ENCODE measurements around the gene TMEM143. TPM values are rescaled to one million over a fixed set of nuclear protein-coding genes. Genes with fewer than 3 reads are reported as not detected.
A peak's percentile ranks its signal among the peaks of the same experiment; 100 is the strongest.
"Not testable (repeated sequence)": the region's sequence is repeated elsewhere in the genome, so short reads cannot be mapped to it uniquely, and the experiment has no call there.

The TMEM143 gene
- polyA plus RNA-seq, 1 donor from 2014 or later: 16.2 TPM

DNA sequence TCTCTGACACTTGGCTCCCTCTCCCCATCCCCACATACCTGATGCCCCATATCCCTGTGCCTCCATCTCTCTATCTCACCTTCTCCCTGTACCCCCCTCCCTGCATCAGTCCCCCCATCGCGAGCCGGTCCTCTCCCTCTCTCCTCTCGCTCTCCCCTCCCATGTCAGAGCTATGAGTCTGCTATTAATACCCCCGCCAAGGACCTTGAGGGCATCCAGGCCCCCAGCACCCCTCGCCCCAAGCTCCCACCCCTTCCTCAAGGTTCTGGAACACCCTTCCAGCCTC, 31.4 kb upstream of the TMEM143 start:
- peaks cover 0 to 20% (median 15%) of the 10 kb centered on the region in 3 donors for H3K4me1 Mint-ChIP-seq

DNA sequence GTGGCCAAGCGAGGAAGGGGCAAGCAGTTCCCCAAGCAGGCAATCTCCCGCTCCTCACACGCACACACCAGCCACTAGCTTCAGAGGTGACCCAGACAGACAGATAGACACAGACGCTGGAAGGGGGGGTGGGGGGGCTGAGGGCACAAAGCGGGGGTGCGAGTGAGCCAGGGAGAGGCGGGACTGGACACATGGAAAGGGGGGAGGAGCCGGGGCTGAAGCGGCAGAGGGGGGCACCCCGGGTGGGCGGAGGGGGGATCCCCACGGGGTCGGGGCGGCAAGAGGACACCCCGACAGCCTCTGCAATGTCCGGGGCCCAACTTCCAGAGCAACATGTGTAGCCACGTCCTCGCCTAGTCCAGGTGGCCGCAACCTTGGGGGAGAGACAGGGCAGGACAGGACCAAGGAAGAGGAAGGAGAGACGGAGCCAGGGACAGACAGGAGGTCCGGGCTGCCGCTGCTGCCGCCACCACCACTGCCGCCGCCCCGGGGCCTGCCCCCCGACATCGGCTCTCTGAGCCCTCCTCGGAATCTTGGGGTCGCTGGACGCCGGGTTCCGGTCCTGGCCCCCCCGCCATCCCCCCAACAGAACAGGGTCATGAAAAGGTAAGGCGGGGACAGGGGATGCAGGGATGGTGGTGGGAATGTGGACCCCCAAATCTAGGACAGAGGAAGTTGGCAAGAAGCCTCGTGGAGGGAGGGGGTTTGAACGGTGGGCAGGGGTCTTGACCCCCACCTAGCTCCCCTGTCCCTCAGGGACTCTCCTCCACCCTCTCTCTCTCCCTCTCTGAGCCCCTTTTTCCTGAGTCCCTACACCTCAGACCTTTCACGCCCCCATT, 30.8 kb upstream of the TMEM143 start:
- Mint-ChIP-seq H3K36me3 (no peaks in the 10 kb centered on the region), H3K4me3 (peak overlapping the region; percentile 39 to 87 (median 78)), H3K9me3 (peaks cover 0 to 1% (median 0%) of the 10 kb centered on the region in 3 donors), H3K27ac (peak overlapping the region in 1 of 3 donors; percentile 76), H3K4me1 (peaks cover 0 to 19% (median 14%) of the 10 kb centered on the region in 3 donors), H3K27me3 (peaks cover 33% of the 10 kb centered on the region)

More for the DNA sequence above, 31.4 kb upstream of the TMEM143 start:
- H3K9me3 Mint-ChIP-seq: peaks cover 0 to 4% (median 0%) of the 10 kb centered on the region in 3 donors
- H3K27me3 Mint-ChIP-seq: peaks cover 33% of the 10 kb centered on the region
- H3K36me3 Mint-ChIP-seq: no peaks in the 10 kb centered on the region
- peak overlapping the region in 2 of 4 donors; percentile 2 to 63 for H3K4me3 Mint-ChIP-seq
- H3K27ac Mint-ChIP-seq: no peak overlapping the region

DNA sequence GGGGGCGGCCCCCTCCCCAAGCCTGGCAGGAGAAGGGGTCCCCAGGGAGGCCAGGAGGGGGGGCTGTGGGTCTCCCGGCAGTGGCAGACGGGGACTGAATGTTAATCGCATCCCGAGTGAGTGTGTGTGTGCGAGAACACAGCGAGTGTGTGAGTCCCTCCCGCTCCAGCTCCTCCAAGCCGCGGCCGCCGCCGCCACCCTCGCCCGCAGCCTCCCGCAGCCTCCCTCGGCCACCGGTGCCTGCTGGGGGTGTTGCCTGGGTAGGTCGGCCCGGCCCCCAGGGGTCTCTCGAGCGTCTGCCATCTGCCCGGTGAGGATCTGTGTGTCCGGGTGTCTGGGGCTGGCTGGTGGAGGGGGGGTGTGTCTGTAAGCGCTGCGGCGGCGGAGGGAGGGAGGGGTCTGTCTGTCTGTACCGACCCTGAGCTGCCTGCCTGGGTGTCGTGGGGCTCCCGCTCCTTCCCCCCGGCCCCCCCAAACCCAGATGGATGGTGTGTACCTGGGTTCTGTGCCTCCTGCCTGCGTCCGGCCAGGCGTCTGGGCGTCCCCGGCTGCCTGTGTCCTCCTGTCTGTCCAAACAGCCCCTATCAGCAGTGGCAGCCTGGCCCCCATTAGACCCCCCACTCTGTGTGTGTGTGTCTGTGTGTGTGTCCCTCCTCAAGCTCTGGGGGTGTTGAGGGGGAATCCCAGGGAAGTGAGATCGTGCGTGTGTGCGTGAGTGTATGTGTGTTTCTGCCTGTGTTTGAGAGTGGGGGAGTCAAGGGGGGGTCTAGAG, 30.0 kb upstream of the TMEM143 start, which contains the start of gene GRIN2D:
Gene GRIN2D (plus strand): TSS at position 110 of the 772 bp plus-strand sequence. CDS start 4,725 bp downstream, outside the sequence.
- peaks cover 33% of the 10 kb centered on the region for H3K27me3 Mint-ChIP-seq
- peak within 1 kb of the TSS; percentile 39 to 87 (median 78) for H3K4me3 Mint-ChIP-seq
- peak within 1 kb of the TSS in 2 of 3 donors; percentile 39 to 76 for H3K27ac Mint-ChIP-seq
- H3K36me3 Mint-ChIP-seq: no peaks in the 10 kb centered on the region
- H3K9me3 Mint-ChIP-seq: no peaks in the 10 kb centered on the region
- H3K4me1 Mint-ChIP-seq: peaks cover 0 to 17% (median 10%) of the 10 kb centered on the region in 3 donors

DNA sequence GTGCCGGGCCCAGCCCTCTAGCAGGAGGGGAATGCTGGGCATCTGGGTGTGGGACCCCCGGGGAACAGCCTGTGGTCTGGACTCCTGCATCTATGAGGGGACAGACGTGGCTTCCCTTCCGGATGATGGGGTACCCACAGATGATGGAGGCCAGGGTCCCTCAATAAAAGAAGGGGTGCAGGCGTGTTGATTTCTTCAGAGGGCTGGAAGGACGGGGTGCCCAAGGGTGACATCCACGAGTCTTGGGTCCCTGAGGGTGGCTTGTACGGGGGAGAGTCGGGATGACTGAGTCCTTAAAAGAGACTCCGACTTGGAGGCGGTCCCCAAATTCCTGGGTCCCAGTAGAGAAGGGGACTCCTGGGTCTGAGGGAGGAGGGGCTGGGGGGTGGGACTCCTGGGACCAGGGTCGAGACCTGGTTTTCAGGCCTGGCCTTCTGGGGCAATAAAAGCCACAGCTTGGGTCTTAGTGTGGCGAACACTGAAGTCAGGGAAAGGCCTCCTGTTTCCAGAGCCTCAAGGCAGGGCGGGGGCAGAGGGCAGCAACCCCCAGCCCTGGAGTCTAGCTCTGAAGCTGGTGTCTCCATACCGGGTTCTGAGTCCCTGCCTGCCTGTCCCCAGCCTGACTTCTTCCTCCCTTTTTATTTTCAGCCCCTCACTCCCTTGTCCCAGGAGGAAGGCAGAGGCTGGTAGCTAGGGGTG, 29.3 kb upstream of the TMEM143 start:
- Mint-ChIP-seq H3K27me3 (peaks cover 33% of the 10 kb centered on the region), H3K27ac (peak overlapping the region in 1 of 3 donors; percentile 39), H3K4me1 (peaks cover 0 to 17% (median 10%) of the 10 kb centered on the region in 3 donors), H3K4me3 (peak overlapping the region in 3 of 4 donors; percentile 20 to 65 (median 49)), H3K36me3 (peaks cover 2% of the 10 kb centered on the region), H3K9me3 (no peaks in the 10 kb centered on the region)

DNA sequence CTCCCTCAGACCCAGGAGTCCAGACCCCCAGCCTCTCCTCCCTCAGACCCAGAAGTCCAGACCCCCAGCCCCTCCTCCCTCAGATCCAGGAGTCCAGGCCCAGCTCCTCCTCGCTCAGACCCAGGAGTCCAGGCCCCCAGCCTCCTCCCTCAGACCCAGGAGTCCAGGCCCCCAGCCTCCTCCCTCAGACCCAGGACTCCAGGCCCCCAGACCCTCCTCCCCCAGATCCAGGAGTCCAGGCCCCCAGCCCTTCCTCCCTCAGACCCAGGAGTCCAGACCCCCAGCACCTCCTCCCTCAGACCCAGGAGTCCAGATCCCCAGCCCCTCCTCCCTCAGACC, 28.2 kb upstream of the TMEM143 start:
- peaks cover 26% of the 10 kb centered on the region for H3K27me3 Mint-ChIP-seq
- H3K27ac Mint-ChIP-seq, H3K36me3 Mint-ChIP-seq, H3K9me3 Mint-ChIP-seq: not testable (repeated sequence)
- peak overlapping the region in 3 of 4 donors; percentile 41 to 97 (median 89) for H3K4me3 Mint-ChIP-seq
- H3K4me1 Mint-ChIP-seq: peaks cover 0 to 11% (median 7%) of the 10 kb centered on the region in 3 donors

DNA sequence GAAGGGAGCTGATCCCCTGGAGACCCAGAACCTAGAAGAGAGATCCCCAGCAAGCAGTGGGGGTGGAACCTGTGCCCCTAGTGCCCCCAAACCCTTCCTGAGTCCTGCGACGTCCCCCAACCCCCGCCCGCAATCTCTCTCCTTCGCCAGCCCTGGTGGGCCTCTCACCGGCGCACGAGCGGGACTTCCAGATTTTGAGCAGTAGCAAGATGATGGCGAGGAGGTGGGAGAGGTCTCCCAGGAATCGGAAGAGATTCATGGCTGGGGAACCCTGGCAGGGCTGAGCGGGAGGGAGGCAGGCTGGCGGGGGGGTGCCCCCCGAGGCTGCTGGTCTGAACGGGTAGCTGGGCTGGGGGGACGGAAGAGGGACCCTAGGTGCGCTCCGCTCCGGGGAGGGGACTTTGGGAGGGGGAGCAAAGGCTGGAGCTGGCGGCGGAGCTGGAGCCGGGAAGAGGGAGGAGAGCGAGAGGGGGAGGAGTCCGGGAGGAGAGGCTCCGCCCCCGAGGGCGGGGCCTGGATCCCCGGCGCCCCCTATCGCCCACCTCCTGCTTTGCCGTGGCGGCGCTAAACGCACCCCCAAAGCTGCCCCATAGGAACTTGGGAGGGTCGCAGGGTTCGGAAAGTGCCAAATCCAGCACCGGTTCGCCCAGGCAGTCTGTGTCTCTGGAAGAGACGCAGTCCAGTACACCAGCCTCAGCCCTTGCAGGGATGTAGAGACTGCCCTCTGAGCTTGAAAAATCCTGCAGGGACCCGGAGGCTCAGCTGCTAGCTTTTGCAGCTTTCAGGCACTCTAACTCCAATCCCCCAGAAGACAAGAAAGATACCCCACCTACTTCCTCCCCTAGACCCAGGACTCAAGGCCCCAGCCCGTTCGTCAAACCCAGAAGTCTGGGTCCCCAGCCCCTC, 27.6 kb upstream of the TMEM143 start, which contains the start of gene KDELR1:
Gene KDELR1 (minus strand): TSS at position 452 of the 906 bp plus-strand sequence. CDS start 193 bp downstream, at position 259.
- no peaks in the 10 kb centered on the region for H3K9me3 Mint-ChIP-seq
- H3K4me1 Mint-ChIP-seq: peaks cover 0 to 11% (median 7%) of the 10 kb centered on the region in 3 donors
- H3K4me3 Mint-ChIP-seq: peak within 1 kb of the TSS; percentile 89 to 97 (median 93)
- H3K27ac Mint-ChIP-seq: peak within 1 kb of the TSS; percentile 71 to 96 (median 91)
- peaks cover 21% of the 10 kb centered on the region for H3K27me3 Mint-ChIP-seq
- H3K36me3 Mint-ChIP-seq: peaks cover 2% of the 10 kb centered on the region

DNA sequence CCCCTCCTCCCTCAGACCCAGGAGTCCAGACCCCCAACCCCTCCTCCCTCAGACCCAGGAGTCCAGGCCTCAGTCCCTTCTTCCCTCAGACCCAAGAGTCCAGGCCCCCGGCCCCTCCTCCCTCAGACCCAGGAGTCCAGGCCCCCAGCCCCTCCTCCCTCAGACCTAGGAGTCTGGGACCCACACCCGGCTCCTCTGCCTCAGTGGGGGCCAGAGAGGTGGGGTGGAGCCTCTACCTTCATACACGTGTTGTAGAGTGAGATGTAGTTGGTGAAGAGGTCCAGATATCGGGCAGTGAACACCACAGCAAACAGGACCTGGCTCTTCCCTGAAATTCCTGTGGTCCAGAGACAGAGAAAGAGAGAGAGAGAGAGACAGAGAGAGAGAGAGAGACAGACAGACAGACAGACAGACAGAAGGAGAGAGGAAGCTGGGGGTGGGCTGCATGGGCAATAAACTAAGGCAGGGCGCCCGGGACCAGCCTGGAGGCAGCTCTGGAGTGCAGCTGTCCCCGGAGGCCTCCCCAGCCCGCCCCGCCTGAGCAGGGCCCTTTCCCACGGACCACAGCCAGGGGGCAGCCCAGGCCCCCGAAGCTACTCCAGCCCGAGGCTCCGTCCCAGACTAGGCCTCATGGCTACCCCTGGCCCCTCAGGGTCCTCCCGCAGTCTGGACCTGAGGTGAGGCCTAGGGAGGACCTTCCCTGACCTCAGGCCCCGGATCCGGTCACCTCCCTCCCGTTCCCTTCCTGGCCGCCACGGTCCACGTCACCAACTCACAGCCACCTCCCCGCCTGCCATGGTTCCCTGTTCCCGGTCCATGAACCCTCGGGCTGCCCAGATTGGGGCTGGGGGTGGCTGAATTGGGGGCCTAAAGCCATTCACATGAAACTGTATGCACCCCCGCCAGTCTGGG, 26.7 kb upstream of the TMEM143 start:
- Mint-ChIP-seq H3K27ac (peak overlapping the region; percentile 71 to 96 (median 91)), H3K36me3 (peaks cover 2% of the 10 kb centered on the region), H3K9me3 (no peaks in the 10 kb centered on the region), H3K4me3 (peak overlapping the region; percentile 89 to 97 (median 93)), H3K4me1 (peaks cover 0 to 9% (median 7%) of the 10 kb centered on the region in 3 donors), H3K27me3 (peaks cover 13% of the 10 kb centered on the region)

DNA sequence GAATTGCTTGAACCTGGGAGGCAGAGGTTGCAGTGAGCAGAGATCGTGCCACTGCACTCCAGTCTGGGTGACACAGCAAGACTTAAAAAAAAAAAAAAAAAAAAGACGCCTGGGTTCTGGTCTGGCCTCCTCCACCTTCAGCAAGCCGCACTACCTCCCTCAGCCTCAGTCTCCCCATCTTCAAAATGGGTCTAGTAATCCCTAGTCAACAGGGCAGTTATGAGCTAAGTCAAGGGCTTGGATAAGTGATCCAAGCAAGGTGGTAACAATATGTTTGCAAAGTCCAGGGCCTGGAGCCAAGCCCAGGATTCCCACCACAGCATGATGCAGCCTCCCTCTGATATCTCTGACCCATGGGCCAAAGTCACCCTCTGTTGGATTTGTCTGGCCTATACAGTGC, 23.2 kb upstream of the TMEM143 start:
- H3K27ac Mint-ChIP-seq: no peak overlapping the region
- H3K4me1 Mint-ChIP-seq: peaks cover 0 to 2% (median 1%) of the 10 kb centered on the region in 3 donors
- no peaks in the 10 kb centered on the region for H3K9me3 Mint-ChIP-seq
- H3K36me3 Mint-ChIP-seq: peaks cover 4% of the 10 kb centered on the region
- H3K4me3 Mint-ChIP-seq: no peak overlapping the region
- no peaks in the 10 kb centered on the region for H3K27me3 Mint-ChIP-seq

DNA sequence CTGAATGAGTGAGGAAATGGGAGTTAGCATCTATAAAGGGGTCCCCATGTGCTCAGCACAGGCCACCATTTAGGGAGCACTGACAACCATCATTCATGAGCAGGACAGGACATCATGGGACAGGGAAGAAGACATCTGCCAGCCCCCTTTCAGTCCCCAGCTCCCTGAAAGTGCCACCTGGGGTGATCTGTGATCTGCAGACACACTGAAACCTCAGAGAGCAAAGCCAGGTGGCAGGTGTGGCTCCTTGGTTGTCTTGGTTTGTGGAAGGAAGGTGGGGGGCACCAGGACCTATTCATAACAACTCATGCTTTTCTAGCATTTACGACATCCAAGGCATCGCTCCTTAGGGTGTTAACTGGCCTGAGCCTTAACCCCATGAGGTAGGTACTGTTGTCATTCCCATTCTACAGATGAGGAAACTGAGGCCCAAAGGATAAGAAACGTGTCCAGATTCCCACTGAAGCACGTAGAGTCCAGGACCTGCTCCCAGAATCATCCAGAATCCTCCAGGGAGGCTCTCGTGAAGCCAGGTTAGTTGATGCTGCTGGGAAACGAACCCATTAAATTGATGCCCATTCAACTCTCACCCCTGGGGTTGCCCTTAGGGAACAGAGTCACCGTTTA, 21.8 kb upstream of the TMEM143 start:
- Mint-ChIP-seq H3K27ac (no peak overlapping the region), H3K4me1 (peaks cover 0 to 2% (median 1%) of the 10 kb centered on the region in 3 donors), H3K4me3 (peak overlapping the region in 1 of 4 donors; percentile 55), H3K36me3 (peaks cover 6% of the 10 kb centered on the region), H3K9me3 (no peaks in the 10 kb centered on the region), H3K27me3 (no peaks in the 10 kb centered on the region)

DNA sequence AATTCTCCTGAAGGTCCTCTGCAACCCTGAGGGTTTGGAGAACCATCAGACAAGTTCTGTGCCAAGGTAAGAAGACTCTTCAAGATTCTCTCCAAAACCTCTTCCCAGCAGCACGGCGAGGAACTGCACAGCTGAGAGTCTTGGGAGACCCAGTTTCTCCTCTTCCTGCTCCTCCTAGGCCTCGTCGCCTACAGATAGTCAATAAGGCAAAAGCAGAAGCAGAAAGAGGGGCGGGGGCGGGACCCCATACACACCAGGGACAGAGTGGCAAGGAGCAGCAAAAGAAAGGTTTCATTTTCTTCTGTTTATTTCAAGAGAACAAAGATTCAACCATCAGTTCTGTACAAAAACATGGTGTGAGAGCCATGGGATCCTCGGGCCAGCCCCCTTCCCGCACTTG, 18.5 kb upstream of the TMEM143 start:
- H3K27me3 Mint-ChIP-seq: no peaks in the 10 kb centered on the region
- H3K36me3 Mint-ChIP-seq: peaks cover 4% of the 10 kb centered on the region

DNA sequence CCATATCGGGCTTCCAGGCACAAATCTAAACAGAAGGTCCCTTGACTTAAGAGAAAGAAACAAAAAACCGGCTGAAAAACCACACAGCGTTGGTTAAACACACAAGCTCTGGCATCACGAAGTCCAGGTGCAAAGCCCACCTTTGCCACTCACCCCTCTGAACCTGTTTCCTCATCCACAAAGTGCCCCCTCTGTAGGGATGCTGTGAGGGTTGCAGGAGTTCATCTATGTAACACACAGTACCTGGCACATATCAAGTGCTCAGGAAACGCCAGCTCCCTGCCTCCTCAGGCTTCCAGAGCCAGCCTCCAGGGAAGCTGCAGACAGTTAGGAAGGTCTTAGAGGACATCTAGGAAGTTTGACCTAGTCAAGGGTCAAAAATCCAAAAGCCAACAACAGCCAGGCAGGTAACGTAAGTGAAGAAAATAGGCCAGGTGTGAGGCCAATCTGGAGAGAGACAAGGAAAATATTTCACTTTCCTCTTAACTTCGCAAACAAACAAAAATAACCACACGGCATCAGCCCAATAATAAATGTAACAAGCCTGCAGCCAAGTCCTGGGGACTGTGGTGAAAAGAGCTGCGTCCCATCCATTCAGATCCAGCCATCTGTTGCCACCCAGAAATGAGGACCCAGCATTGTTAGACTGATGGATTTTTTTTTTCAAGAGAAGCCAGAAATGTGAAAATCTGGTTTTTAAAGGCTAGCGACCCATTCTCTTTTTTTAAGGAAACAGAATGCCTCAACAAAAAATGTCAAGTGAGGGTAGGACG, 17.6 kb upstream of the TMEM143 start:
- no peaks in the 10 kb centered on the region for H3K9me3 Mint-ChIP-seq
- no peaks in the 10 kb centered on the region for H3K27me3 Mint-ChIP-seq
- no peak overlapping the region for H3K27ac Mint-ChIP-seq
- no peak overlapping the region for H3K4me3 Mint-ChIP-seq
- peaks cover 4% of the 10 kb centered on the region for H3K36me3 Mint-ChIP-seq
- H3K4me1 Mint-ChIP-seq: no peaks in the 10 kb centered on the region

More for the DNA sequence above, 18.5 kb upstream of the TMEM143 start:
- H3K9me3 Mint-ChIP-seq: no peaks in the 10 kb centered on the region
- no peak overlapping the region for H3K27ac Mint-ChIP-seq
- H3K4me1 Mint-ChIP-seq: no peaks in the 10 kb centered on the region
- H3K4me3 Mint-ChIP-seq: no peak overlapping the region

DNA sequence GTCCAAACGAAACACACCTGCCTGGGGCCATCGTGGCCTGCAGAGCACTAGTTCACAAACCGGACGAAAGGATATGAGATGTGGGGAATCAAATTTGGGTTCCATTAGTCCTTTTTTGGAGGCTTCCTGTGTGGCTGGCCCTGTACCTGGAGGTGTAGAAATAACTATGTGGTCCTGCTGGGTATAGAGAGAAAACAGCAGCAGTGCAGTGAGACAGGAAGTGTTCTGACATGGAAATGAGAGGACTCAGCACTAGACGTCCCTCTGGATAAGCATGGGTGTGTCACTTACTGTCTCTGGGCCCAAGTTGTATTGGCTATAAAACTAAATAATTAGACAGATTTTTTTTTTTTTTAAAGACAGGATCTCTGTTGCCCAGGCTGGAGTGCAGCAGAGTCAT, 15.3 kb upstream of the TMEM143 start:
- Mint-ChIP-seq H3K27ac (no peak overlapping the region), H3K36me3 (peaks cover 4% of the 10 kb centered on the region), H3K4me3 (no peak overlapping the region), H3K9me3 (no peaks in the 10 kb centered on the region), H3K27me3 (peaks cover 3% of the 10 kb centered on the region), H3K4me1 (peaks cover 0 to 1% (median 0%) of the 10 kb centered on the region in 3 donors)

All from IgD-negative memory B cell (primary cell).